Mesodermal cell (in vitro differentiated cells): ENCODE results near the gene DENND6A.
"Not testable (repeated sequence)": the region's sequence is repeated elsewhere in the genome, so short reads cannot be mapped to it uniquely, and the experiment has no call there.

ENCODE experiments used
- H3K27ac ChIP-seq: 2 replicates; pipeline ENCODE4 v1.7.0; 2013; ENCODE audit warnings: mild to moderate bottlenecking, low read depth, low read length, moderate library complexity; ENCODE audit not compliant: severe bottlenecking
- H3K36me3 ChIP-seq: 2 replicates; pipeline ENCODE4 v1.7.1; 2013; ENCODE audit warnings: mild to moderate bottlenecking, low read length, moderate library complexity; ENCODE audit not compliant: control insufficient read depth, insufficient read depth
- H3K4me1 ChIP-seq: one replicate; pipeline ENCODE4 v1.7.1; 2013; ENCODE audit warnings: mild to moderate bottlenecking, low read length; ENCODE audit not compliant: insufficient read depth, control insufficient read depth, poor library complexity, severe bottlenecking
- H3K4me3 ChIP-seq: 2 replicates; pipeline ENCODE4 v1.7.0; 2013; ENCODE audit warnings: low read length, control low read depth, mild to moderate bottlenecking; ENCODE audit not compliant: insufficient read depth, poor library complexity, severe bottlenecking; ENCODE audit errors: extremely low read depth
- H3K9me3 ChIP-seq: 2 replicates; pipeline ENCODE4 v1.7.1; 2013; ENCODE audit warnings: mild to moderate bottlenecking, low read length, moderate library complexity; ENCODE audit not compliant: control insufficient read depth
- WGBS, 2 experiments: methylation state at CpG; one replicate each; pipeline ENCODE4 v1.1.5; 2013; ENCODE audit warnings: missing lambda C conversion rate in 2 of 2; ENCODE audit not compliant: insufficient coverage in 2 of 2; 5-methylcytosine and 5-hydroxymethylcytosine counted together

The DENND6A gene

GRCh38 chr3:57694146-57694545 lies 1.3 kb upstream of the DENND6A start:
- H3K27ac ChIP-seq = no peak overlapping the region
- no peaks in the 10 kb centered on the region for H3K36me3 ChIP-seq
- H3K9me3 ChIP-seq = no peaks in the 10 kb centered on the region
- no peak overlapping the region for H3K4me3 ChIP-seq
- WGBS, 2 experiments = 88 to 93% methylated on average over 12 to 13 of the region's 13 CpGs
- no peaks in the 10 kb centered on the region for H3K4me1 ChIP-seq

GRCh38 chr3:57692133-57692395 lies 813 bp downstream of the DENND6A start:
- not testable (repeated sequence) for H3K4me1 ChIP-seq, H3K36me3 ChIP-seq, H3K9me3 ChIP-seq
- 0 to 3% methylated on average over 3 to 4 of the region's 9 CpGs for WGBS, 2 experiments
- Histone ChIP-seq H3K4me3 (peak overlapping the region; percentile 65), H3K27ac (peak overlapping the region; percentile 96)

- no peaks in the 10 kb centered on the region for H3K36me3 ChIP-seq
- H3K4me1 ChIP-seq = no peaks in the 10 kb centered on the region
- H3K4me3 ChIP-seq = peak overlapping the region; percentile 65
- 40 to 45% methylated on average over 8 to 14 of the region's 19 CpGs for WGBS, 2 experiments
- no peaks in the 10 kb centered on the region for H3K9me3 ChIP-seq
- peak overlapping the region; percentile 96 for H3K27ac ChIP-seq
These were observed 1.3 kb downstream of the DENND6A start for GRCh38 chr3:57691411-57692132.

- Histone ChIP-seq H3K4me3 (no peak overlapping the region), H3K36me3 (no peaks in the 10 kb centered on the region), H3K27ac (no peak overlapping the region), H3K9me3 (no peaks in the 10 kb centered on the region), H3K4me1 (no peaks in the 10 kb centered on the region)
- WGBS, 2 experiments = 79 to 96% methylated on average over 4 of the region's 4 CpGs
These were observed 3.4 kb downstream of the DENND6A start for GRCh38 chr3:57689367-57690053.

GRCh38 chr3:57688291-57688690 lies 4.6 kb downstream of the DENND6A start:
- H3K4me3 ChIP-seq = no peak overlapping the region
- H3K9me3 ChIP-seq = no peaks in the 10 kb centered on the region
- 83 to 92% methylated on average over 2 of the region's 3 CpGs for WGBS, 2 experiments
- peaks cover 4% of the 10 kb centered on the region for H3K36me3 ChIP-seq
- H3K27ac ChIP-seq = no peak overlapping the region
- no peaks in the 10 kb centered on the region for H3K4me1 ChIP-seq

- Histone ChIP-seq H3K9me3 (no peaks in the 10 kb centered on the region), H3K4me1 (no peaks in the 10 kb centered on the region), H3K4me3 (no peak overlapping the region), H3K27ac (no peak overlapping the region), H3K36me3 (peaks cover 8% of the 10 kb centered on the region)
- 83 to 100% methylated on average over 1 to 2 of the region's 2 CpGs for WGBS, 2 experiments
These were observed 9.6 kb downstream of the DENND6A start for GRCh38 chr3:57683286-57683685.

- H3K27ac ChIP-seq = no peak overlapping the region
- WGBS, 2 experiments = no CpG with 5 or more reads among the region's 1 CpG
- no peaks in the 10 kb centered on the region for H3K9me3 ChIP-seq
- H3K4me3 ChIP-seq = no peak overlapping the region
- H3K36me3 ChIP-seq = peaks cover 10% of the 10 kb centered on the region
- H3K4me1 ChIP-seq = no peaks in the 10 kb centered on the region
These were observed 10.6 kb downstream of the DENND6A start for GRCh38 chr3:57682284-57682683.

GRCh38 chr3:57681691-57682090 lies 11.2 kb downstream of the DENND6A start:
- no CpG with 5 or more reads among the region's 1 CpG for WGBS, 2 experiments
- Histone ChIP-seq H3K36me3 (peaks cover 10% of the 10 kb centered on the region), H3K4me3 (no peak overlapping the region), H3K9me3 (no peaks in the 10 kb centered on the region), H3K27ac (no peak overlapping the region), H3K4me1 (no peaks in the 10 kb centered on the region)

GRCh38 chr3:57680046-57680445 lies 12.8 kb downstream of the DENND6A start:
- Histone ChIP-seq H3K36me3 (peaks cover 14% of the 10 kb centered on the region), H3K27ac (no peak overlapping the region), H3K4me1 (no peaks in the 10 kb centered on the region), H3K9me3 (no peaks in the 10 kb centered on the region), H3K4me3 (no peak overlapping the region)
- WGBS, 2 experiments = 100% methylated on average over 1 to 2 of the region's 4 CpGs

- no peaks in the 10 kb centered on the region for H3K4me1 ChIP-seq
- no peak overlapping the region for H3K4me3 ChIP-seq
- no peak overlapping the region for H3K27ac ChIP-seq
- H3K9me3 ChIP-seq = no peaks in the 10 kb centered on the region
- peaks cover 14% of the 10 kb centered on the region for H3K36me3 ChIP-seq
These were observed 17.3 kb downstream of the DENND6A start for GRCh38 chr3:57675530-57675929.

- WGBS, 2 experiments = no CpG with 5 or more reads among the region's 4 CpGs
- H3K4me3 ChIP-seq = no peak overlapping the region
- H3K27ac ChIP-seq = no peak overlapping the region
- peaks cover 21% of the 10 kb centered on the region for H3K36me3 ChIP-seq
- H3K4me1 ChIP-seq = no peaks in the 10 kb centered on the region
- no peaks in the 10 kb centered on the region for H3K9me3 ChIP-seq
These were observed 19.7 kb downstream of the DENND6A start for GRCh38 chr3:57673156-57673555.
